Astrocyte (in vitro differentiated cells and primary cell): ENCODE data around the gene SGPP1. TPM values are rescaled to one million over a fixed set of nuclear protein-coding genes. Genes with fewer than 3 reads are reported as not detected.

ENCODE experiments used
- DNase-seq: peaks from one replicate; pipeline ENCODE4 v3.0.0-alpha.2; 2010; ENCODE audit warnings: low read depth
- FAIRE-seq: peaks from 2 replicates; lab custom pipeline; 2011; peaks lifted over from hg19 to GRCh38; lab: Jason Lieb, UNC
- H2AFZ ChIP-seq: 2 replicates; pipeline ENCODE4 v1.6.0; 2012; ENCODE audit warnings: low read depth, low read length, inconsistent platforms
- H3K27ac ChIP-seq: 2 replicates; pipeline ENCODE4 v1.5.1; 2011; ENCODE audit warnings: low read depth, low read length, inconsistent platforms
- H3K27me3 ChIP-seq: 2 replicates; pipeline ENCODE4 v1.6.0; 2011; ENCODE audit warnings: low read length, inconsistent platforms; ENCODE audit not compliant: insufficient read depth
- H3K36me3 ChIP-seq: 2 replicates; pipeline ENCODE4 v1.5.1; 2011; ENCODE audit warnings: low read length, inconsistent platforms; ENCODE audit not compliant: insufficient read depth
- H3K4me1 ChIP-seq: 2 replicates; pipeline ENCODE4 v1.5.1; 2011; ENCODE audit warnings: low read length, inconsistent platforms; ENCODE audit not compliant: insufficient read depth
- H3K4me2 ChIP-seq: 2 replicates; pipeline ENCODE4 v1.6.0; 2012; ENCODE audit warnings: low read length, inconsistent platforms
- H3K4me3 ChIP-seq: 2 replicates; pipeline ENCODE4 v1.5.1; 2011; ENCODE audit warnings: low read depth, mild to moderate bottlenecking, low read length, inconsistent platforms; ENCODE audit not compliant: insufficient read depth
- H3K79me2 ChIP-seq: 2 replicates; pipeline ENCODE4 v1.6.0; 2012; ENCODE audit warnings: mild to moderate bottlenecking, low read length, inconsistent platforms; ENCODE audit not compliant: insufficient read depth
- H3K9ac ChIP-seq: 2 replicates; pipeline ENCODE4 v1.6.0; 2012; ENCODE audit warnings: mild to moderate bottlenecking, low read length, inconsistent platforms
- H3K9me3 ChIP-seq: 2 replicates; pipeline ENCODE4 v1.5.1; 2012; ENCODE audit warnings: low read depth, mild to moderate bottlenecking, low read length, inconsistent platforms; ENCODE audit not compliant: insufficient read depth
- H4K20me1 ChIP-seq: 2 replicates; pipeline ENCODE4 v1.6.0; 2012; ENCODE audit warnings: low read length, inconsistent platforms; ENCODE audit not compliant: insufficient read depth
- H3K27ac Mint-ChIP-seq: one replicate; pipeline ENCODE4 v1.8.0; 2021; ENCODE audit warnings: mild to moderate bottlenecking, mixed read lengths; ENCODE audit not compliant: unreplicated experiment
- H3K27me3 Mint-ChIP-seq: one replicate; pipeline ENCODE4 v1.8.0; 2021; ENCODE audit warnings: low read depth, mixed read lengths; ENCODE audit not compliant: unreplicated experiment
- H3K36me3 Mint-ChIP-seq: one replicate; pipeline ENCODE4 v1.8.0; 2021; ENCODE audit warnings: low read depth, mixed read lengths; ENCODE audit not compliant: unreplicated experiment
- H3K4me1 Mint-ChIP-seq: one replicate; pipeline ENCODE4 v1.8.0; 2021; ENCODE audit warnings: low read depth, mixed read lengths; ENCODE audit not compliant: unreplicated experiment
- H3K4me3 Mint-ChIP-seq: one replicate; pipeline ENCODE4 v1.8.0; 2021; ENCODE audit warnings: mild to moderate bottlenecking, moderate library complexity, mixed read lengths; ENCODE audit not compliant: unreplicated experiment
- H3K9me3 Mint-ChIP-seq: one replicate; pipeline ENCODE4 v1.8.0; 2021; ENCODE audit warnings: mild to moderate bottlenecking, mixed read lengths; ENCODE audit not compliant: unreplicated experiment
- EZH2 ChIP-seq: IDR thresholded peaks from 2 replicates; pipeline ENCODE4 v1.6.1; 2012; ENCODE audit warnings: mild to moderate bottlenecking, low read length, inconsistent platforms; ENCODE audit not compliant: insufficient read depth
- total RNA-seq: library from RNA; stranded (reverse); gene quantifications from 2 replicates; pipeline ENCODE4 v1.2.1, GENCODE V29; 2021
- TF ChIP-seq, protein P1 (sequence below): IDR thresholded peaks from 2 replicates; pipeline ENCODE4 v1.5.1; 2011; ENCODE audit warnings: low read depth, mild to moderate bottlenecking, inconsistent platforms, low read length, moderate library complexity; ENCODE audit not compliant: insufficient read depth

Gene SGPP1
- total RNA-seq, 1 donor from 2014 or later: 13.9 TPM

DNA sequence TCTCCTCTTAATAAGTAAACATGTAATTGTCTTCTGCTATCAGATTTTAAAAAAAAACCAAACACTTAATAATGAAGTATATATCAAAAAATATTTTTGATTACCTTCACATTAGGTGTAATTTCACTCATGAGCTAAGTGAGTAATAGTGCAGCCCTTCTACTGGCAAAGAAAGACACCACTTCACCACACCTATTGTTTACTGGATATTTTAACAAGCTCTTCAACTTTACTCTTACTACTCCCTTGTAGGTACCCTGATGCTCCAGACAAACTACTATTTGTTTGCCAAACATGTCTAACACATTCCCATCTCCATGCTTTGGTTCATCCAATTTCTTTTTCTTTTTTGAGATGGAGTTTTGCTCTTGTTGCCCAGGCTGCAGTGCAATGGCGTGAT, 49.3 kb downstream of the SGPP1 start:
- FAIRE-seq: no peak
- Mint-ChIP-seq H3K4me3 (no peak overlapping the region), H3K9me3 (no peaks in the 10 kb centered on the region), H3K27me3 (no peaks in the 10 kb centered on the region), H3K4me1 (peaks cover 6% of the 10 kb centered on the region), H3K36me3 (peaks cover 2% of the 10 kb centered on the region), H3K27ac (no peak overlapping the region)
- no peaks in the 10 kb centered on the region for H3K36me3 ChIP-seq
- DNase-seq: no peak
- H2AFZ ChIP-seq: no peak overlapping the region
- no peaks in the 10 kb centered on the region for H3K79me2 ChIP-seq
- no peak for TF ChIP-seq EZH2
- TF ChIP-seq, protein P1, sequence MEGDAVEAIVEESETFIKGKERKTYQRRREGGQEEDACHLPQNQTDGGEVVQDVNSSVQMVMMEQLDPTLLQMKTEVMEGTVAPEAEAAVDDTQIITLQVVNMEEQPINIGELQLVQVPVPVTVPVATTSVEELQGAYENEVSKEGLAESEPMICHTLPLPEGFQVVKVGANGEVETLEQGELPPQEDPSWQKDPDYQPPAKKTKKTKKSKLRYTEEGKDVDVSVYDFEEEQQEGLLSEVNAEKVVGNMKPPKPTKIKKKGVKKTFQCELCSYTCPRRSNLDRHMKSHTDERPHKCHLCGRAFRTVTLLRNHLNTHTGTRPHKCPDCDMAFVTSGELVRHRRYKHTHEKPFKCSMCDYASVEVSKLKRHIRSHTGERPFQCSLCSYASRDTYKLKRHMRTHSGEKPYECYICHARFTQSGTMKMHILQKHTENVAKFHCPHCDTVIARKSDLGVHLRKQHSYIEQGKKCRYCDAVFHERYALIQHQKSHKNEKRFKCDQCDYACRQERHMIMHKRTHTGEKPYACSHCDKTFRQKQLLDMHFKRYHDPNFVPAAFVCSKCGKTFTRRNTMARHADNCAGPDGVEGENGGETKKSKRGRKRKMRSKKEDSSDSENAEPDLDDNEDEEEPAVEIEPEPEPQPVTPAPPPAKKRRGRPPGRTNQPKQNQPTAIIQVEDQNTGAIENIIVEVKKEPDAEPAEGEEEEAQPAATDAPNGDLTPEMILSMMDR: no peak
- no peaks in the 10 kb centered on the region for H3K9me3 ChIP-seq
- H3K9ac ChIP-seq: no peak overlapping the region
- no peak overlapping the region for H3K27ac ChIP-seq
- no peak overlapping the region for H3K4me3 ChIP-seq
- no peaks in the 10 kb centered on the region for H3K27me3 ChIP-seq
- no peaks in the 10 kb centered on the region for H4K20me1 ChIP-seq
- no peaks in the 10 kb centered on the region for H3K4me1 ChIP-seq
- H3K4me2 ChIP-seq: no peak overlapping the region

DNA sequence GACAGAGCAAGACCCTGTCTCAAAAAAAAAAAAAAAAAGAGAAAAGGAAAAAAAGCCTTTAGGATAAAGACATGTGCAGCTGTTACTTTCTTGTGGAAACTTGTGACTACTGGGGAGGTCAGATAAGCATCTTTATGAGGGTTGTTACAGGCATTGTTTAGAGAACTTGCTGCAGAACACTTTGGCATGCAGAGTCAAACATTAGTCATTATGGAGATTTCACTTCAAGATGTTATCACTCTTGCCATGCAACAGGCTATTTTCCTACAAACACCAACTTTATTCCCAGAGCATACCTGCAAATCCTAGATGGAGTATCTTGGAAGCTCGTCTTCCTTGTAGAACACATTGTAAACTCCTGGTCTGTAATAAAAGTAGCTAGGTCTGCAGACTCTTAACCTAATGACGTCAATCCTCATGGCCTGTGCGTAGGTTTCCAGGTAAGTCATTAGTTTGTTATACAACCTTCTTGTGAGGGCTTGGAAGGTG, 49.9 kb downstream of the SGPP1 start:
- peaks cover 3% of the 10 kb centered on the region for H3K36me3 Mint-ChIP-seq
- no peak overlapping the region for H3K27ac ChIP-seq
- H3K27ac Mint-ChIP-seq: no peak overlapping the region

DNA sequence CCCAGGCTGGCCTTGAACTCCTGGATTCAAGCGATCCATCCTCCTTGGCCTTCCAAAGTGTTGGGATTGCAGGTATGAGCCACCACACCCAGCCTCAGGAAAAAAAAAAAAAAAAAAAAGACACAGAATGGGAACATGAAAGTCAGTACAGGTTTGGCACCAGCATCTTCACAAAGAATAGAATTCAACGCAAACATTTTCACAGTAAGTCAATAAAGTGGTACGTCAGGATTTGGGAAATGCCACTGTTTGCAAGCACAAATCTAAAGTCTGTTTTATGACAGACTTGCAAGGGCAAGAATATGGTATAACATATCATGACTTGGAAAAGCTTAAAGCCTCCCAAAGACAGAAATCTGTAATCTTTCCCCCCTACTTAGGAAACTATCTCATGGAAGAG, 51.2 kb downstream of the SGPP1 start:
- Mint-ChIP-seq H3K4me3 (no peak overlapping the region), H3K27me3 (no peaks in the 10 kb centered on the region), H3K36me3 (peaks cover 5% of the 10 kb centered on the region), H3K27ac (no peak overlapping the region), H3K4me1 (peaks cover 6% of the 10 kb centered on the region), H3K9me3 (no peaks in the 10 kb centered on the region)
- H3K79me2 ChIP-seq: no peaks in the 10 kb centered on the region
- DNase-seq (no peak), FAIRE-seq (no peak)
- no peak overlapping the region for H3K4me3 ChIP-seq
- no peaks in the 10 kb centered on the region for H3K36me3 ChIP-seq
- no peak overlapping the region for H3K9ac ChIP-seq
- H3K9me3 ChIP-seq: no peaks in the 10 kb centered on the region
- H3K4me1 ChIP-seq: no peaks in the 10 kb centered on the region
- no peak for TF ChIP-seq EZH2
- TF ChIP-seq, protein P1: no peak
- H4K20me1 ChIP-seq: no peaks in the 10 kb centered on the region
- no peaks in the 10 kb centered on the region for H3K27me3 ChIP-seq
- H3K4me2 ChIP-seq: no peak overlapping the region
- no peak overlapping the region for H2AFZ ChIP-seq
- no peak overlapping the region for H3K27ac ChIP-seq

More for the DNA sequence above, 49.9 kb downstream of the SGPP1 start:
- Histone ChIP-seq H3K79me2 (no peaks in the 10 kb centered on the region), H3K36me3 (no peaks in the 10 kb centered on the region), H3K4me1 (no peaks in the 10 kb centered on the region), H3K4me2 (no peak overlapping the region), H2AFZ (no peak overlapping the region), H4K20me1 (no peaks in the 10 kb centered on the region), H3K9me3 (no peaks in the 10 kb centered on the region), H3K4me3 (no peak overlapping the region), H3K27me3 (no peaks in the 10 kb centered on the region), H3K9ac (no peak overlapping the region)
- FAIRE-seq: peak; percentile 17
- peak; percentile 62 for DNase-seq
- H3K4me3 Mint-ChIP-seq: no peak overlapping the region
- TF ChIP-seq EZH2: no peak
- TF ChIP-seq, protein P1: no peak
- H3K9me3 Mint-ChIP-seq: no peaks in the 10 kb centered on the region
- no peaks in the 10 kb centered on the region for H3K27me3 Mint-ChIP-seq
- peaks cover 6% of the 10 kb centered on the region for H3K4me1 Mint-ChIP-seq
